ENCODE data around the gene GRIPAP1. TPM values are rescaled to one million over a fixed set of nuclear protein-coding genes. Genes with fewer than 3 reads are reported as not detected.
A peak's percentile ranks its signal among the peaks of the same experiment; 100 is the strongest.

The GRIPAP1 gene
- total and polyA plus RNA-seq, 2 of the 13 experiments (the other 11 are each of a cell fraction or from before 2014, with no cell fraction given): 16.1 to 22.6 TPM

GRCh38 chrX:48957827-48958634 is 44.0 kb downstream of the GRIPAP1 start (continued):
- TF ChIP-seq GPN1 (CRISPR knock-in tag; IDR thresholded peaks at IDR 0.05; ENCODE audit: borderline replicate concordance) (no peak), PHF8 (CRISPR knock-in tag; IDR thresholded peaks at IDR 0.05) (peak; percentile 54; the same call in 1 of the 2 replicates), ZNF432 (CRISPR knock-in tag; IDR thresholded peaks at IDR 0.05; ENCODE audit: borderline replicate concordance) (no peak), KAT8 (CRISPR knock-in tag; IDR thresholded peaks at IDR 0.05) (peak; percentile 73; the same call in 1 of the 2 replicates), RXRA (CRISPR knock-in tag; IDR thresholded peaks at IDR 0.05) (peak; percentile 33; the same call in 1 of the 2 replicates), CCAR2 (optimal IDR thresholded peaks at IDR 0.05; ENCODE audit: low read depth, low read length) (no peak), ATRX (CRISPR knock-in tag; IDR thresholded peaks at IDR 0.05; ENCODE audit: borderline replicate concordance) (no peak), ZNF350 (CRISPR knock-in tag; IDR thresholded peaks at IDR 0.05; ENCODE audit: borderline replicate concordance, low read depth) (0 out of 2 replicates have a peak, but pooled peaks have one; percentile 38), ZBTB25 (CRISPR knock-in tag; IDR thresholded peaks at IDR 0.05) (peak; percentile 32; the same call in 1 of the 2 replicates), ARNTL (CRISPR knock-in tag; IDR thresholded peaks at IDR 0.05) (no peak), ZNF83 (CRISPR knock-in tag; IDR thresholded peaks at IDR 0.05; ENCODE audit: borderline replicate concordance) (no peak), HDAC2 (CRISPR knock-in tag; IDR thresholded peaks at IDR 0.05) (0 out of 2 replicates have a peak, but pooled peaks have one; percentile 23), FOXO1 (CRISPR knock-in tag; IDR thresholded peaks at IDR 0.05) (peak; percentile 47; the same call in 1 of the 2 replicates), TBX3 (IDR thresholded peaks at IDR 0.05; ENCODE audit: borderline replicate concordance) (peak; percentile 35; the same call in 1 of the 2 replicates), ADNP (CRISPR knock-in tag; IDR thresholded peaks at IDR 0.05) (no peak), ASH2L (IDR thresholded peaks at IDR 0.05; ENCODE audit: insufficient read length, low read depth, low read length) (peak; percentile 74)
- TF ChIP-seq, protein P1, sequence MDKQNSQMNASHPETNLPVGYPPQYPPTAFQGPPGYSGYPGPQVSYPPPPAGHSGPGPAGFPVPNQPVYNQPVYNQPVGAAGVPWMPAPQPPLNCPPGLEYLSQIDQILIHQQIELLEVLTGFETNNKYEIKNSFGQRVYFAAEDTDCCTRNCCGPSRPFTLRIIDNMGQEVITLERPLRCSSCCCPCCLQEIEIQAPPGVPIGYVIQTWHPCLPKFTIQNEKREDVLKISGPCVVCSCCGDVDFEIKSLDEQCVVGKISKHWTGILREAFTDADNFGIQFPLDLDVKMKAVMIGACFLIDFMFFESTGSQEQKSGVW (CRISPR knock-in tag; IDR thresholded peaks at IDR 0.05; ENCODE audit: borderline replicate concordance): no peak
- TF ChIP-seq, protein P2, sequence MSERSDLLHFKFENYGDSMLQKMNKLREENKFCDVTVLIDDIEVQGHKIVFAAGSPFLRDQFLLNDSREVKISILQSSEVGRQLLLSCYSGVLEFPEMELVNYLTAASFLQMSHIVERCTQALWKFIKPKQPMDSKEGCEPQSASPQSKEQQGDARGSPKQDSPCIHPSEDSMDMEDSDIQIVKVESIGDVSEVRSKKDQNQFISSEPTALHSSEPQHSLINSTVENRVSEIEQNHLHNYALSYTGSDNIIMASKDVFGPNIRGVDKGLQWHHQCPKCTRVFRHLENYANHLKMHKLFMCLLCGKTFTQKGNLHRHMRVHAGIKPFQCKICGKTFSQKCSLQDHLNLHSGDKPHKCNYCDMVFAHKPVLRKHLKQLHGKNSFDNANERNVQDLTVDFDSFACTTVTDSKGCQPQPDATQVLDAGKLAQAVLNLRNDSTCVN (CRISPR knock-in tag; IDR thresholded peaks at IDR 0.05; ENCODE audit: borderline replicate concordance): no peak
- TF ChIP-seq, protein P3, sequence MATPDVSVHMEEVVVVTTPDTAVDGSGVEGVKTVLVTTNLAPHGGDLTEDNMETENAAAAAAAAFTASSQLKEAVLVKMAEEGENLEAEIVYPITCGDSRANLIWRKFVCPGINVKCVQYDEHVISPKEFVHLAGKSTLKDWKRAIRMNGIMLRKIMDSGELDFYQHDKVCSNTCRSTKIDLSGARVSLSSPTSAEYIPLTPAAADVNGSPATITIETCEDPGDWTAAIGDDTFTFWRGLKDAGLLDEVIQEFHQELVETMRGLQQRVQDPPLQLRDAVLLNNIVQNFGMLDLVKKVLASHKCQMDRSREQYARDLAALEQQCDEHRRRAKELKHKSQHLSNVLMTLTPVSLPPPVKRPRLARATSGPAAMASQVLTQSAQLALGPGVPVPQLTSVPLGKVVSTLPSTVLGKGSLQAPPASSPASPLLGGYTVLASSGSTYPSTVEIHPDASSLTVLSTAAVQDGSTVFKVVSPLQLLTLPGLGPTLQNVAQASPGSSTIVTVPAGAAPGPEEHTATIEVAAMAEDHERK (CRISPR knock-in tag; IDR thresholded peaks at IDR 0.05; ENCODE audit: low read depth): no peak
